HG02623 (cell line): Measurements from ENCODE around the gene TFCP2L1.

Experiments
- ATAC-seq: cut with Tn5 transposase; IDR thresholded peaks from one replicate; pipeline ENCODE4 v1.9.1; 2021; ENCODE audit warnings: moderate library complexity; ENCODE audit not compliant: unreplicated experiment

The TFCP2L1 gene

DNA sequence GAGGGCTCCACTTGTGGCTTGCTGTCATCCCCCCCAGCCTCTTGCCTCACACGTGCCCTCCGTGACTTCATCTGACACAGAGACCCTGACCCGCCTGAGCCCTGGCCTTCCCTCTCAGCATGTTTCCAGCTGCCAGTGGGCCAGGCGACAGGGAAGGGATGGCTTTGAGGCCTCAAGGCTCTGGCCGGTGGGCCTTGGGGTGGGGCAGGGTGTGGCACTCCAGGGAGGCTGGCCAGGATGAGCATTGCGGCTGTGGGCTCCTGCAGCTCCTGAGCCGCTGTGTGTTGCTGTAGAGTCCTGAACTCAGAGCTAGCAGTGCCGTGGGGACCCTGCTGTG lies 85.0 kb downstream of the TFCP2L1 start:
- ATAC-seq = no peak

DNA sequence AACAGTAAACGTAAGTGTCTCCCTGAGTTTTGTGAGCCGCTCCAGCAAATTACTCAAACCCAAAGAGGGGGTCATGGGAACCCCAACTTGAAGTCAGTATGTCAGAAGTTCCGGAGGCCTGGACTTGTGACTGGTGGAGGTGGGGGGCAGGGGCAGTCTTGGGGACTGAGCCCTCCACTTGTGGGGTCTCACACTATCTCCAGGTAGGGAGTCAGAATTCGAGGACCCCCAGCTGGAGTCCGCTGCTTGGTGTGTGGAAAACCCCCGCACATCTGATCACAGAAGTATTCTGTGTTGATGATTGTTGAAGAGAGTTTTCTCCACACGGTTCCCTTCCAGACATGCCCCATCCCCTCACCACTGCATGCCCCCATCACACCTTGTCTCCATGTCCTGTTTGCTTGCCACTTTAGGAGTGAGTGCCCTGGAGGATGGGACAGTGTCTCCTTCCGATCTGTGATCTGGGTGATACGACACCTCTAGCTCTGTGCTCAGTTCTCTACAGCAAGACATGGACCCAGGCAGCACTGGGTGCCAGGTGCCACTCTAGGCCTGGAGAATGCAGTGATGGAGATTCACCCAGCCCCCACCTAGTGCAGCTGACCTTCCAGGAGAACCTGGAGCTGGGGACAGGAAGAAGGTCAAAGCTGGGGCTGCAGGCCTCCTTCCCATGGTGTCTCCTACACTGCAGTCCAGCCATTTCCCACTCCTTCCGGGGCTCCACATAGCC lies 85.6 kb downstream of the TFCP2L1 start:
- no peak for ATAC-seq

DNA sequence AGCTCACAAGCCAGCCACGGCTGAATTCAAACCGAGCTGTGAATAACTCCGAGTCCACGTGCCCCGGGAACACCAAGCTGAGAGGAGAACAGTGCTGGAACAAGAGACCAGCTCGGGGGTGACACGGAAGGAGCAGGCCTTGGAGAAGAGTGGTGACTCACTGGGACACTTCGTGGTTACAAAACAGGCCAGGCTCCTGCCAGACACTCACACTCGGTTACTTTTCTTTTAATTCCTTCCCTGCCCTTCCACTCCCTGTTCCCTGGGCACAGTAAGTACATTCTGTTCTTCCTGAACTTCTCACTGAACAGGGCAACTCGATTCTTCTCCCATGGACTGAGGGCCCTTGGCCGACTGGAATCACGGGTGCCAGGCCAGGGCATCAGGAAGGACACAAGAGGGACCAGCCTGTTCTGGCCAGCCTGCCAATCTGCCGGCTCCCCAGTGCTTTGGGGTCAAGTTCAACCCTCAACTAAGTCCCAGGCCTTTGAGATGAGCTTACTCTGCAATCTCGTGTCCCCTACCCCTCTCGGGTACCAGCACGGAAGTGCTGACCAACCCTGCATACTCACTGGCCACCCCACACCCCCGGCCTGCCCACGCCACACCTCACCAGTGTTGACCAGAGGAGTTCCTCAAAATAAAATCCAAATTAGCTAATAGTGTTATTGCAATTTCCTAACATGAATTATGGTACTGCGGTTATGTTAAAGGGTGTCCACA lies 87.5 kb downstream of the TFCP2L1 start:
- ATAC-seq = no peak

DNA sequence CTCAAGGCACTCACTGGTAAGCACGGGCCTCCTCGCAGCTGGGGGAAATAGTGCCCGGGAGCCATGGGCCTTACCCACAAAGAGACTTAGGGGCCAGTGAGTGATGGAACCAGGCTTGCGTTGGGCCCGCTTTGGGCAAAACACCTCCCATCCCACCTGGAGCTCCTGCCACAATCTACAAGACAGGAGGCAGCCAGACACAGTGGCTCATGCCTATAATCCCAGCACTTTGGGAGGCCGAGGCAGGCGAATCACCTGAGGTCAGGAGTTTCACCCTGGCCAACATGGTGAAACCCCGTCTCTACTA lies 88.2 kb downstream of the TFCP2L1 start:
- no peak for ATAC-seq

DNA sequence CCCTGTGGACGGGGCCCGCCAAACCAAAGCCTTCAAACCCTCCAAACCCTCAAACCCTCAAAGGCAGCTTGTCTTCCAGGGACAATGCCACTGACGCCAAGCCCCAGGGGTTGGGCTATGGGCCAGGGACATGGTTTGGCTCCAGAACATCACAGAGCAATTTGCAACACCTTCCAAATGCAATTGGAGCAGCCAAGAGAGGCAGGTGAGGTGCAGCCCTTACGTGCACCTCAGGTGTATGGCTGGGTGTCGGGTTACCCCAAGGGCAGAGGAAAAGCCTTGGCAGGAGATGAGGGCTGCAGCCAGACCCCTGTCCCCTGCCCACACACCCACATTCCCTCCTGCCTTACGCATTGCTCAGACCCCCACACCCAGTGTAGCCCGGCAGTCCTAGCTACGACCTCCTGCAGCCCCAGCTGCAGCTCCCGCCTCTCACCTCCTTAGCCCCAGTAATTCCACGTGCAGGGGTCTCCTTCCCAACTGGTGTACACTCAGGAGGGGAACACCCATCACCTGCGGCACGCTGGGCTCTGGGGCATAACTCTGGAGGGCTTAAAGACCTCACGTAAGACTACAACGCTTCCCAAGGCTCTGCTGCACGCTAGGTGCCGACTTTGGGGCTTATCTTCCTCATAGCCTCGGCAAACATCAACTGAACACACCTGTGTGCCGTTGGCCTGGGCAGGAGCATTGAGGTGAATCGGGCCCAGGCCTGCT lies 88.7 kb downstream of the TFCP2L1 start:
- ATAC-seq = no peak

DNA sequence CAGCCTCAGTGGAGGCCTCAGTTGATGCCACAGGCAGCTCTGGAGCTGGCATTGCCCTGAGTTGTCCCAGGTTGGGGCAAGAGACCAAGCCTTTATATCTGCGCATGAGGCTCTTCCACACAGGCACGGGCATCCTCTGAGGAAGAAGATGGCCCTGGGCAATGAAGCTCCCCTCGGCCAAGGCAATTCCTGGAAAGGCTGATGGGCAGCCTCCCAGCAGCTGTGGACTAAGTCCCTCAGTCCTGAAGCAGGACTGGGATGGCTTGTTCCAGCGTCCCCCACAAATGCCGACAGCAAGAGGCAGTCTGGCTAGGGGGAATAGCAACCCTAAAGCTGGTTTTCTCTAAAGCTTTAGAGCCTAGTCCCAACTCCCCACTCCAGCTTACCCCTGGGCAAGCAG lies 90.0 kb downstream of the TFCP2L1 start:
- ATAC-seq = no peak

DNA sequence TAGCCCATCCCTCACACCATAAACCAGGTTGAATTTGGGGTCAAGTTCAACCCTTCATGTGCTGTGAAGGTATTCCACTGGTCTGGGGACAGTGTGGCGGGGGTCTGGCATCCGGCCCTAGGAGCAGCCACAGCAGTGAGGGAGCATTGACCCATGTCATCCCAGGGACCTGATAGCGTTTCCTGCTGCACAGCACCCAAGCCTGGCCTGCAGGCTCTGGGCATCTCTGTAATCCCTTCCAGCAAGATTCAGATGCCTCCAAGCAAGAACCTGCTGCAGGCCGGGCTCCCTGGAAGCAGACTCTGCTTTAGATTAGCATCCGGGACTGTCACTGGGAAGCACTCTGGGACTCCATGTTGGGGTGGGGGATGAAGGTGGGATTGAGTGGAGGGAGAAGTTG lies 90.4 kb downstream of the TFCP2L1 start:
- no peak for ATAC-seq

DNA sequence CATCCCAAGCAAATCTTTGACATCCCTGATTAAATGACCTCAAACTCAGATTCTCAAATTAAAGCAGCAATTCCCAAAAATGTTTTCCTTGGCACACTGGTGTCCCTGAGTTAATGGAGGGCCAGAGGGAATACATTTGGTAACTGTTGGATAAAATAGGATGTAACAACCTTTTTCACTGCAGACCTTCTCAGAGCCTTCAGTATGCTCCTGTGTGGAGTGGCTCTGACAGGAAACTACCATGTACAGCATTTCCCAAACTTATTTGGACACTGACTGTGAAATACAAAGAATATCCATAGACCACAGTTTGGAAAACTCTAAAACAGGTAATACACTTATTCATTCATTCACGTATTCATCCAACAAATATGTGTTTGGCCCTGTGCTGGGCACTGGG lies 91.8 kb downstream of the TFCP2L1 start:
- ATAC-seq = no peak

DNA sequence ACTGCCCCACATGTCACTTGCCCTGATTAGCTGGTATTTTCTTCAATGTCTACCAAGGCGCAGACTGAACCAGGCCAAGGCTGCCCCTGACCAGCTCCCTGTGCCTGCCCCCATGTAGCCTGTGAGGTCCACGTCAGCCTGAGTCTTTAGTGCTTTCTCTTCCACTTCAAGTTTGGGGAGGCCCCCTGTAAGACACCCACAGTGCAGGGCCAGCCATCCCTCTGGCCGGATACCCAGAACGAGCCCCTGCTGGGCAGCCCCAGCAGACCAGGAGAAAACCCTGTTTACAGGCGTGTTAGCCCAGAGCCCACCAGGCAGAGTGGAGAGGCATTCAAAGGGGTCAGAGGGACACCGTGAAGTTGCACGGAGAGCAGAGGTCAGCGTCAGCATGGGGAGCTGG lies 92.4 kb downstream of the TFCP2L1 start:
- no peak for ATAC-seq

DNA sequence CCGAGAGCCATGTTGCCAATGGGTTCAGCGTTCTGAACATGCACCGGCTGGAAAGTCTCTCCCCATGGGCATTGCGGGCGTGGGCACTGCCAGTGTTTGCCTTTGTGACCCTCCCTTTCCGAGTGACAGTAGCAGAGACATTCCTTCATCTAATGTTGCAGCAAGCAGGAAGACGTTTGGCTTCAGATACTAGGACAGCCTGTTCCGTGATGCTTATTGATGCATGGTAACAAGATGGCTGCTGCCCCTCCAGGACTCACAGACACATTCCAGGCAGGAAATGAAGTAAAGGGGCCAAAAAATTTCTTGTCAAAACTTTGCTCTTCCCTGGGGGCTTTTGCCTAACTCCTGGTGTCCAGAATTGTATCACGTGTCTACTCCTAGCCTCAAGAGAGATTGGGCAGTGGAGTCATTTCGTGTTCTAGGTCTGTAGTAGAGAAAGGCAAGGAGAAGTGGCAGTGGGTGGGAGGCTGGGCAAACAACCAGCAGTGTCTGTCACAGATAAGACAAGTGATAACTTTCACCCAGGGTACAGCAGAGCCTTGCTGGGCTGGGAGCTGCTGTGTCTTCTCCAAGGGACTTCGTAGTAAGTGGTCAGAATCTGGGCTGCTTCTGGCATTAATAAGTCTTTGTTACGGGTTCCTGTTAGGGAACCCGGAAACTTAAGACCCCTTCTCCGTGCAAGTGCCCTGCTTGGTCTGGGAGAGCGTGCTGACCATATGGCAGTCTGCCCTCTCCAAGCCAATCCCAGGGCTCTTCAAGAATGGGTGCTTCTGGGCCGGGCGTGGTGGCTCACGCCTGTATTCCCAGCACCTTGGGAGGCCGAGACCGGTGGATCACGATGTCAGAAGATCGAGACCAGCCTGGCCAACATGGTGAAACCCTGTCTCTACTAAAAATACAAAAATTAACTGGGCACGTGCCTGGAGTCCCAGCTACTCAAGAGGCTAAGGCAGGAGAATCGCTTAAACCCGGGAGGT lies 93.5 kb downstream of the TFCP2L1 start:
- no peak for ATAC-seq

DNA sequence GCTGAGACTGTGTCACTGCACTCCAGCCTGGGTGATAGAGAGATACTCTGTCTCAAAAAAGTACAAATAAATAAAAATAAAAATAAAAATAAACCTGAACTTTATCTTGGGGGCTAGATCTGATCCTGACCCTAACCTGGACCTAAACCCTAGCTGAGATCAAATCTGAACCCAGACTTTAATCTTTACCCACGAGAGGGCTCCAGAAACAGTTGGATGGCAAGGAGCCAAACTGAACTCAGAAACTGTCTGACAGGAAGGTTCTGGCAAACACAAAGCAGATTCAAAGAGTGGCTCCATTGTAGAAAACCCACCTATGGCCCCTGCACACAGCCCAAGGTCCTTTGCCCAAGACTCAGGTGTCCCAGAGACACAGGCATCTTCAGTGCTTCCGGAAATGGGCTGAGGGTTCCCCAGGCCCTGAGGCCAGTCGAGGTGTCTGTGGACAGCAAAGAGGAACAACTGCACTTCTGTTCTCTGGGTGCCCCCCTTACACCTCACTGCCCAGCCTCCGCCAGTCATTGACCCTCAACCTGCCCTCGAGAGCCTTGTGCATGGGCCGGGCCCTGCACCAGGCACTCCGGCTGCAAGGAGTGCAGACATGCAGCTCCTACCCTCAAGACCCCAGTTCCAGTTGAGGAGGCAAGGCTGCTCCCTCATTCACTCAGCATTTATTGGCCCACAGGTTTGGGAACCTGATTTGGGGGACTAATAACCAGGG lies 95.2 kb downstream of the TFCP2L1 start:
- no peak for ATAC-seq

DNA sequence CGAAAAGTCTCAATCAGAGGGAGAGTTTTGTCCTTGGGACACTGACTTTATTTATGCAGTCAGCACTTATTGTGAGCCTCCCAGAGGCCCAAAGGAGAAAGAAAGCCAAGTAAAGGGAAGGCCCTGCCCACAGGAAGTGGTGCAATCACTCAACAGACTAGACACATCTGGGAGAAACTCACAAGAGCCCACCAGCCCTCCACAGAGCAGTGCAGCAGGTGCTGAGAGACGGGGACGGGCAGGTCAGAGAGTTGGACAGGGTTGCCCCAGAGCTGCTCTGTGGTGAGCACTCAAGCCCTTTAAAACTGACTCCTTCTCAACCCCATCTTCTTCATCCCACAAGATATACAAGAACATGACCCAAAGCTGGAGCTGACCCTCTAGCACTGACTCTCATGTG lies 96.0 kb downstream of the TFCP2L1 start:
- ATAC-seq = no peak

DNA sequence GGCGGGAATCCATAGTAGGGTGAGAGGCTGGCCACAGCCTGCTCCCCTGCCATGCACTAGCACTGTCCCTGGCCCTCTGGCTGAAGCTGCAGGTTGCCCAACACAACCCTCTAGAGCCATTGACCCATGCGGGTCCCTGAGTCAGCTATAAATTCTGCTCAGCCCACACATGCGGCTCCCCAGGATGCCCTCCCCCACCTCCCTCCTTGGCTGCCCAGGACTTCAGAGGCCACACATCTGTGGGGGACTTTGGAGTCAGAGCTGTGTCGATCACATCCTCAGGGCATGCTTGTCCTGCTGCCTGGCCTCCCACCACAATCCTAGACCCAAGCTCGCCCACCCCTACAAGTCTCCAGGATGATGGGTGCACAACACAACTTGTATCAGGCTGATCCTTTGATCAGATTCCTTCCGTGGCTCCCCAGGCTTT lies 97.0 kb downstream of the TFCP2L1 start:
- ATAC-seq = no peak

DNA sequence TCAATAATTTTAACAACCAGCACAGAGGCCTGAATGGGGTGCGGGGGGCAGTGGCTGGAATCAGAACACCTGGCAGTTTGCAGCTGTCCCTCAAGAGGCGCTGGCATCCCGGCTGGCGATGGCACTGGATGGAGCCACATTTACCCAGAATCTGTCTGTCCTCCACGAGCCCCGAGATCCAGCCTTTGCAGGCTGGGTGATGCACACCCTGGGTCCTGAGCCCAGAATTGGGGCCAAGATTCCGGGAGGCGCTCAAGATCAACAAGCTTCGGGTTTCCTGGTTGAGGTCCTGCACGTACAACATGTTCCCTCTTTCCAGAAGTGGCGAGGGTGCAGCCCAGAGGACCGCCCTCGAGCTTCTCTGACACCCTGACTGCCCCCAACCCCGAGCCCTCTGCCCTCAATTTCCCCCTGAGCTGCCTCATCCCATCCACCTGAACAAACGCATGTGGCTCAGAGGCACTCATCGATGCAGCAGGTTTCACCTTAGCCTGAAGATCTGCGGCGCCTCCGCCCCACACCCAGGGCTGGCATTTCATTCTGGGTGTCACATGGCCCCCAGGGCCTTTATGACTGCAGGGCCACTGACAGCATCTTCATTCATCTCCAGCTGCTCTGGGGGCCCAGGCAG lies 97.5 kb downstream of the TFCP2L1 start:
- no peak for ATAC-seq

DNA sequence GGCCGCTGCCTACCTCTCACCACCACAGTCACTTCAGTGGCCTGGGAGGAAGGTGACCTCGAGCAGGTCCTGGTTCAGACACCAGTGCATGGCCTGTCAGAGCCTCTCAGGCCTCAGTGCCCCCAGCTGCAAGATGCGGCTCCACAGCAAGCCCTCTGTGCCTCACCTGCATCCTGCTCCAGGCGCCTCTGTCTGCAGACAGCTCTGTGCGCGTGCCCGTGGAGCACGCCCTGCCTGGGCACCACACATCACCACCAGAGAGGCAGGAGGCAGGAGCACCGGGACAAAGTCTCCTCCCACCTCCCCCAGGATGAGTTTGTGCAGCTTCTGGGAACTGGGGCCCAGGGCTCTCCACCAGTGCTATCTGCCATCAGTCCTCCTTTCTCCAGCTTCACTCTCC lies 98.7 kb downstream of the TFCP2L1 start:
- ATAC-seq = no peak

DNA sequence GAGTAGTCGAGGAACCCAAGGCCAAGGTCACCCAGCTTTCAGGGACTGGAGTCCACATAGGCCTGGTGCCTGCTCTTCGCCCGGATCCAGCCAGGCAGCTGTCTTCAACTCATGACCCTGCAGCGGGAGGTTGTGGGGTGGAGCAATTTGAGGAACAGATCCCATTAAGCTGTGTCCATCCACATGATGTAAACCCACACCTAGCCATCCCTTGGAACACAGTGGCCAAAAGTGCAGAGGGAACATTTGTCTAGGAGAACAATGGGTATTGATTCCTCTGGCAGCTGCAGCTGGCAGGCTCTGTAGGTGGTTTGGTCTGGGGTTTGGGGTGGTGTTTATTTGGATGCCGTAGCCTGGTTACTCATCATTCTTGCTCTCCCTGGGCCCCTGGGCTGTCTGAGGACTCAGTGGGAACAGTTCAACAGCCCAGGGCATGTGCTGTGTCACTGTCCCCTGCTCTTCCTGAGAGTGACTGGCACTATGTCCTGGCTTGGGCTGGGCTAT lies 99.4 kb downstream of the TFCP2L1 start:
- no peak for ATAC-seq

DNA sequence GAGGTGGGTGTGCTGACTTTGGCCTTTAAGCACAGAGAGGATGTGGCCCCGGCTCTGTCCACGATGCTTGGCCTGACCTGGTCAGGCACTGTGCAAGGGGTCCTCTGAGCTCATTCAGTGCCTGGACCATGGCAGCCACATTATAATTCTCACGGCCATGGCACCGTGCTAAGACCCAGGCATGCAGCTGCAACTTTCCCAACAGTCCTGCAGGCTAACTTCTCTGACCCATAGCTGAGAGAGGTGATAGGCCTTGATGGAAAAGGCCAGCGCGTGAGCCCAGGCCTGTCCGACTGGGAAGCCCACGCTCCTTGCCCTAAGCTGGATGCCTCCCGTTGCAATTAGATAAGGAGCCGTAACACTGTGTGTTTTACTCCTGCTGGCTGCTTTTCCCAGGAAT lies 99.9 kb downstream of the TFCP2L1 start:
- ATAC-seq = no peak

DNA sequence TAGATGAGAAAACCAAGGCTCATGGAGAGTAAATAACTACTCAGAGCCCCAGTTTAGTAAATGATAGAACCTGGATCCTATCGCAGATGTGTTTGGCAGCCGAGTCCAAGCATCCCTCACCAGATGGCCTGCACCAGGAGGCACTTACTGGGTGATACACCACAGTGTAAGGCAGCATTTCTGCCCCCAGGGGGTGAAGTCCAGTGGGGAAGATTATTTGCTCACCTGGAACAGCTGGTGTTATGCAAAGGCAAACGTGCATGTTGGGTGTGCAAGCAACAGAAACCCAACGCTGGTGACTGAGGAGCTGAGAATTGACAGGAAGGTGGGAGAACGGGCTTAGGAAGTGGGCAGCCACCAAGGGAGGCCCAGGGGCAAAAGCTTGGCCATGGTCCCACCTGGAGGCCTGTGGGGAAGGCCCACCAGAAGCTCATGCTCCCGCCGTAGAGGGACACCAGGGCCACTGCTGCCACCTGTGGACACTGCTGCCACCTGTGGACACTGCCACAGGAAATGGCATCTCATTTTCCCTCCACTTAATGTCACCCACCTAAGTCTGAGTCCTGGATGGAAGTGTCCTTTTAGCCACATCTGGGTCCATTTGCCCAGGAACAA lies 100.6 kb downstream of the TFCP2L1 start:
- no peak for ATAC-seq

DNA sequence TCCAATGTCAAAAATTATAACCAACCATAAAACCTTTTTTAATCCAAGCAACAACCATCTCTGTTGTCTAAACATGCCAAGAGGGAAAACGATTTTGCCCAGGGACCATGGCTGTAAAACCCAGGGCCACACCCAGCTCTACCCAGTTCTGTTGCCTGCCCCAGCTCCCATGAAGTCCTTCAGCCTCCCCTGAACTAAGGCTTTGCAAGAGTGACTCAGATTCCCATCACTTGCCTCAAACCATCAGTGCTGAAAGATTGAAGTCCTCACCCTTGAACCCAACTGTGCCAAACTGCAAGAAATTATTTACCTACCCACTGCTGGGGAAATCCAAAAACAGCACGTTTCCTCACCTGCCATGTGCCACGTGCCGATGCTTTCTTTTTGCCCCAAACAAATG lies 102.5 kb downstream of the TFCP2L1 start:
- no peak for ATAC-seq
